HG03565 (cell line): ENCODE results near the gene GRM7.

Experiments
- ATAC-seq: cut with Tn5 transposase; IDR thresholded peaks from one replicate; pipeline ENCODE4 v1.9.1; 2021; ENCODE audit warnings: mild to moderate bottlenecking, moderate library complexity; ENCODE audit not compliant: unreplicated experiment

Gene GRM7

DNA sequence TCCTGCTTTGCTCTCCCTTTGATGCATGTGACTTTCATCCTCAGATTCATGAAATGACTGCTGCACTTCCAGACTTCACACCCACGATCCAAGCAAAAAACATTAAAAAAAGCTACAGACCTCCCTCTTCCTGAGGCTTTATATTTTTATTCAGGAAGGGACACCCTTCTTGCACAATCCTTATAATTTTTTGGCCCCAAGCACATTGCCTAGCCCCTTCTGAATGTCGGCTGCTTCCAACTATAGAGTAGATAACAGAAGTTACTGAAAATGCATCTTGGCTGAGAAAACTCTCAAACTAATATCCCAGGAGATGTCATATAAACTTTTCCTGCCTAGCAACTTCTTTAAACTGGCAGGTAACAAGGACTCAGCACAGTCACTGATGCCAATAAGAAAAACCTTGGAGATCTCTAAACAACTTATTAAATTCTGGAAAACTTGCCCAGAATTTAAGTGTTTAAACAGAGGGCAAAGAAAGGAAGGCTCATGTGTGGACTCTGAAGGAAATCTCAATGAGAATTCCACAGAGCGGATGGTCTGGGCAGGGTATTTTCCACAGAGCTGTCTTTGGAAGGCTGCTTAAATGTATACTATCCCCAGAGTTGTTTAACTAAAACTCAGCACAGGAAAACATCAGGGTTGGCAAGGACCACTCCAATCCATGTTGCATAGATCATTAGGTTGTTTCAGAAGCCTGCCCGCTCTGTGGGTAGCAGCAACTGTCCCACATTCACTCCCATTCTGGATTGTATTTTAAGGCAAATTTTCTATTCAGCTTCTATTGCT lies 893.9 kb downstream of the GRM7 start:
- no peak for ATAC-seq

DNA sequence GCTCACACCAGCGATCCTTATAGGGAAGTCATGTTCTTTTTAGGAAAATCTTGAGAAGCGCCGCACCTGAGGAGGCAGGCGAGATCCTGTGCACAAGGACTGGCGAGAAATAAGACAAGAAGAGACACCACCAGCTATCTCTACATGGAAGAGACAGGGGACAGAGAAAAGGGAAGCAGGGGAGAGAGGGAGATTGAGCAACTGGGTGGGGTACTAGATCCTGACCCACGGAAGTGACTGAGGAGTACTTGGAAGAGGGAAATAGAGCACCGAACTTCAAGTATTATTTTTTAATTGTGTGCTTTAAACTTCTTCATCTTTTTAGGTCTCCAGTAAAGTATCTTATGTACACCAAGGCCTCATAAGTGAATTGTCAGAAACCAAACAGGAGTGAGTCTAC lies 898.7 kb downstream of the GRM7 start:
- ATAC-seq, result no peak

- ATAC-seq, result no peak
These were observed 899.8 kb downstream of the GRM7 start for GRCh38 chr3:7760718-7761117.

DNA sequence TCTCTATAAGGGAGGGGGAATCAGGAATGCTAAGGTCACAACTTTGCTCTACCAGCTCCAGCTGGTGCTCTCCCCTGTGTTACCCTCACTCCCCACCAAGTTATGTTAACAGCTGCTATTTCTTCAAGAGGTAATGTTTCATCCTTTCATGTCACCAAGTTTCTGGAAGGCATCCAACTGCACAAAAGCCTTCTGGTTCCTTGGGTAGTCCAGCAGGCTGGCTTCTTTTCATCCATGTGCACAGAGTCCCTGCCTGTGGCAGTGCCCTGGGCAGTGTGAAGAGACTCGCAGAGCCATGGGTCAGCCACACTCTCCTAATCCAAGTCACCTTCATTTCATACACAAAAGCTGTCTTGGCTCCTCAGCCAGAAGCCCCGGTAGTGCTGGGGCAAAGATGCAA lies 903.2 kb downstream of the GRM7 start:
- no peak for ATAC-seq

DNA sequence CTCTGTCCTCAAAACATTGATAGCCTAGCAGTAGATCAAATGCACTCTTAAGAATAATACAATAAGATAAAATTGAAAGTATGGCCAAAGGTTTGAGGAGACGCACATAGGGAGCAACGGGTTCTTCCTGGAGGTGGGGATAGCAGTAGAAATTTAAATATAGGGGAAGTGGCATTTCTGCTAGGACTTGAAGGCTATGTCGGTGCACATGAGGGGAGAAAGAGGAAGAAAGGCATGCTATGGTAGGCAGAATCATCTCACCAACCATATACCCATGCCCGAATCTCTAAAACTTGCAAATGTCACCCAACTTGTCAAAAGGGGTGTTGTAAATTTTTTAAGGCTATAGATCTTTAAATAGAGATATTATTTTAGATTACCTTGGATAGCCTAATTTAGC lies 905.6 kb downstream of the GRM7 start:
- ATAC-seq, result no peak

GRCh38 chr3:7779331-7779730 lies 918.4 kb downstream of the GRM7 start:
- no peak for ATAC-seq

- no peak for ATAC-seq
These were observed 920.5 kb downstream of the GRM7 start for GRCh38 chr3:7781395-7781794.

DNA sequence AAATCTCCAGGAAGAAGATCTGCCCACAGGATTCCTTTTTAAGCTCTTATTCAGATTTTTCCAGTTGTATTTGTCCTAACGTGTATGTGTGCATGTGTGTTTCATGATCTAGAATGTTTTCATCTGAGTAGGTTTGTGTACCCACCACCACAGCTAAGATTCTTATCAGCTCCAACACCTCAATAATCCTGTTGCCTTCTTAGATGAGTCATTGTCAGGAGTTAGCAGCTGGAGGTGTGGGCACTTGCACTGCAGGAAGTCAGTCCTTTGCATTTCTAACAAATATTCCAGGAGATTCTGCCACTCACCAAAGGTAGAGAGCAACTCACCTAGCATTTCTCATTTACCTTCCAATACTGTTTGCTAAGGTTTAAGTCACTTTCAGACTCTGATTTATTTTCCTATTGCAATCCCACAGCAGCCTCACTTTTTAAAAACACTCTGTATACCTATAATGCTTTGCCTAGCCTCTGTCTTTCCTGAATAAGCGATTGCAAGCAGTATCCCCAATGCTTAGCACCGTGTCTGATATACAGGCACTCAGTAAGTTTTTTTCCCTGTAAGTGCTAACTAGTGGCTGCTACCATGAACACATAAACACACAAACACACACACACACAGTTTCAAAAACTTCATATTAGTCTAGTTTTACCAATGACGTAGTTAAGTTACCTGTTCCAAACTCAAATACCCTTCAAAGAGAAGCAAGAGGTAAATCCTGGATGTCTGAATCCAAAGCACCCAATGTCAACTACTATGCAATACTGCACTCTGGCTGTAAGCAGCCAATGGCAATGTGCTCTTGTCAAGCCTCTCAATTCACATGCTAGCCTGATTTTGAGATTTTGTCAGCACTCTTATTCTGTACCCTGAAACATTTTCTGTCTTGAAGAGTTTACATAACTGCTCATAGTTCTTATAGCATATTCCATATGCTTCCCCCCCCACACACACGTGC lies 927.2 kb downstream of the GRM7 start:
- ATAC-seq, result no peak

GRCh38 chr3:7788881-7789280 lies 928.0 kb downstream of the GRM7 start:
- ATAC-seq, result no peak

GRCh38 chr3:7789324-7789723 lies 928.4 kb downstream of the GRM7 start:
- ATAC-seq, result no peak

DNA sequence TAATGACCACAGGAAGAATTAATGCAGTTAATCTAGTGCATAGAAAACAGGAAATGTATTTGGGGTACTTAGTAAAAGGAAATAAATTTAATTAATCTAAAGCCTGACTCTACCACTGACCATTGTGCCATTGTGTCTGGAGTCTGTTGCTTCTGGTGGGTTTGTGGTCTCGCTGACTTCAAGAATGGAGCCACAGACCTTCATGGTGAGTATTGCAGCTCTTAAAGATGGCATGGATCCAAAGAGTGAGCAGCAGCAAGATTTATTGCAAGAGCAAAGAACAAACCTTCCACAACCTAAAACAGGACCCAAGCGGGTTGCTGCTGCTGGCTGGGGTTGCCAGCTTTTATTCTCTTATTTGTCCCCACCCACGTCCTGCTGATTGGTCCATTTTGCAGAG lies 929.2 kb downstream of the GRM7 start:
- no peak for ATAC-seq
